CD4-positive, alpha-beta T cell treated with Interleukin-1 beta for 1 hour (primary cell): ENCODE measurements around the gene OR4S1.
A peak's percentile ranks its signal among the peaks of the same experiment; 100 is the strongest.
"Not testable (repeated sequence)": the region's sequence is repeated elsewhere in the genome, so short reads cannot be mapped to it uniquely, and the experiment has no call there.

Experiments used
- DNase-seq, 2 donors: peaks; one replicate each; pipeline ENCODE4 v3.0.0-alpha.2; 2020 to 2022

Gene OR4S1

GRCh38 chr11:48305923-48306322, at the start of gene OR4S1:
Gene OR4S1, plus strand, starts transcription at chr11:48306223. Its CDS starts 0 bp downstream, at chr11:48306223.
- DNase-seq, result no peak

- DNase-seq, result no peak
Observed at GRCh38 chr11:48261600-48261999, 44.4 kb upstream of the OR4S1 start.

- DNase-seq, result no peak
Observed at GRCh38 chr11:48263423-48263911, 42.6 kb upstream of the OR4S1 start, which contains the start of gene OR4X1. Gene OR4X1, plus strand, starts transcription at chr11:48263861. Its CDS starts 0 bp downstream, at chr11:48263861.

GRCh38 chr11:48270621-48271020, 35.4 kb upstream of the OR4S1 start:
- DNase-seq, result no peak

GRCh38 chr11:48272606-48273005, 33.4 kb upstream of the OR4S1 start:
- DNase-seq, result no peak

GRCh38 chr11:48307760-48308386, 1.9 kb downstream of the OR4S1 start:
- DNase-seq, result peak; percentile 39 to 71

GRCh38 chr11:48313590-48313989, 7.6 kb downstream of the OR4S1 start:
- not testable (repeated sequence) for DNase-seq

GRCh38 chr11:48319813-48320212, 13.8 kb downstream of the OR4S1 start:
- DNase-seq, result not testable (repeated sequence)

- not testable (repeated sequence) for DNase-seq
Observed at GRCh38 chr11:48324620-48325019, 18.6 kb downstream of the OR4S1 start, which contains the start of gene OR4C3. Gene OR4C3, plus strand, starts transcription at chr11:48324920. Its CDS starts 102 bp downstream, at chr11:48325022.

GRCh38 chr11:48341466-48341865, 35.4 kb downstream of the OR4S1 start:
- DNase-seq, result peak in 1 of 2 donors; percentile 50

- DNase-seq, result not testable (repeated sequence)
Observed at GRCh38 chr11:48342505-48342904, 36.5 kb downstream of the OR4S1 start.

- DNase-seq, result peak in 1 of 2 donors; percentile 29
Observed at GRCh38 chr11:48346286-48346685, 40.3 kb downstream of the OR4S1 start.

GRCh38 chr11:48354013-48354412, 48.0 kb downstream of the OR4S1 start:
- DNase-seq, result no peak

- no peak for DNase-seq
Observed at GRCh38 chr11:48354677-48355076, 48.7 kb downstream of the OR4S1 start.
